Endometrium (tissue), 2 donors: ENCODE results near the gene SAP30L.

ENCODE experiments used
- FAIRE-seq: peaks from 2 replicates; lab custom pipeline; 2012; peaks lifted over from hg19 to GRCh38; lab: Jason Lieb, UNC
- donor health status: control.
- donor health status: control.

SAP30L gene

DNA sequence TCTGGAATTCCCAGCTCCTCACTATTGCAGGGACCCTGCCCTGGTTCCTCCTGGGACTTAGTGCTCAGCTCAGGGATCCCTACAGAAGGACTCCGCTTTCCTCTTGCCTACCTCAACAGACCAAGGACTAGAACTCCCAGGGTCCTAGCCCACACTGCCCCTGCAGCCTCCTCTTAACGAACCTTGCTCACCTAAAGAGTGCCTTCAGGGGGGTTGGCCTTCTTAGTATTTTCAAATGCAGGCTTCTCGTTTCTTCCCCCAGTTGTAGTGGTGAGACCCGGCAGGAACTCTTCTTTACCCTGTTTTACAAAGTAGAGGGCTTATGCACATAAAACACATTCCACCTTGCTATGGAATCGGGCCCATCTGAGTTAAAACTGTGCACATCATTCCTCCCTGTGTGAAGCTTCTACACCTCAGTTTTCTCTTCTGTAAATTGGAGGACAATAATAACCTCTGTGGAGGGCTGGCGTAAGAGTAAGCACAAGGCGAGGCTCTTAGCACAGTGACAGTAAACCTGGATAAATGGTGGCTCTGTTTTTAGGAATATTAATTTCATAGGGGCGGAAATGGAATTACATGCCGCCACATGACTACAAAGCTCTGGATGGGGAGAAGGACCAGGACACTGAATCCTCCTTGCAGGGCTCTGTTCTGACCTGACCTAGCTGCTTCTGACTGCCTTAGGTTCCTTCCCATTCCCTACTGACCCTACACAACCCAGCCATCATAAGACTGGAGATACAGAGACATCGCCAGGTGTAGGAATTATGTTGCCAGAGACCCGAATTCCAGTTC is 36.0 kb downstream of the SAP30L start:
- FAIRE-seq: no peak

DNA sequence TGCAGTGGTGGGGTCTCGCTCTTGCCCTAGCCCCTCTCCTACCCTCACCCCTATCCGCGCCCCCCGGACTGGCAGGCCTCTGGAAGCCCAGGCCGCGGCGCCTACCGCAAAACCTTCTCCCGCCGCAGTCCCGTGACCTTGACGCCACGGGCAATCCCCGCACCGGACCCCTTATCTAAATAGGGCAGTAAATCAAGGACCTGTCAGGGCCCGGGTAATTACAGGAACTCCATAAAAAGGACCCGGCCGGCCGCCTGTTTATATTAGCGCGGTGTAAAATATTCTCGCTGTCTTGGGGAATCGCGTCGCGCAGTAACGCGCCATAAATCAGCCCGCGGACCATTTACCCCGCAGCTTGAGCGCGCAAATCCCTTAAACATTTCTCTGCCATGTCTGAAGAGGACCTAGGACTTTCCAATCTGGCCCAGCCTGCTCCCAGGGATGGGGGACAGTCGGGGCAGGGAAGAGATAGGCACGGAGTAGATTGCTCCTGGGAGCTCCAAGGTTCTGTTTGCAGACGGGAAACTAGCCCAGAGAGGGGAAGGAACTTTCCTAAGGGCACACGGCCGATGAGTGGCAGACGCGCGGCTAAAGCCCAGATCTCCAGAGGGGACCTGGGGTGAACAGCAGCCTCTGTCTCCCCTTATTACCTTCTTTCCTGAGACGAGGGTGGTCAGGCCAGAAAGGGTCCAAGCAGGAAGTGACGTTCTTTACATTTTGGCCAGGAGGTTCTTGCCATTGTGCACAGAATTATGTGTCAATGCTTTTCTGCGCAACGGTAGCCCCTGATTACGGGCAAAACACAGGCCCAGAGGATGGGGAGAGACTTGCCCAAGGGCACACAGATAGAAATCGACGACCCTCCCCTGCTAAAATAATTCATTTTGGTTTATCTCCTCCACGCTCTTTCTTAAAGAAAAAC is 37.0 kb downstream of the SAP30L start:
- no peak for FAIRE-seq

- no peak for FAIRE-seq
These were observed 38.0 kb downstream of the SAP30L start for GRCh38 chr5:154483654-154484392.

- no peak for FAIRE-seq
These were observed 38.7 kb downstream of the SAP30L start for GRCh38 chr5:154484393-154485095.

GRCh38 chr5:154485096-154485491 is 39.3 kb downstream of the SAP30L start:
- no peak for FAIRE-seq

DNA sequence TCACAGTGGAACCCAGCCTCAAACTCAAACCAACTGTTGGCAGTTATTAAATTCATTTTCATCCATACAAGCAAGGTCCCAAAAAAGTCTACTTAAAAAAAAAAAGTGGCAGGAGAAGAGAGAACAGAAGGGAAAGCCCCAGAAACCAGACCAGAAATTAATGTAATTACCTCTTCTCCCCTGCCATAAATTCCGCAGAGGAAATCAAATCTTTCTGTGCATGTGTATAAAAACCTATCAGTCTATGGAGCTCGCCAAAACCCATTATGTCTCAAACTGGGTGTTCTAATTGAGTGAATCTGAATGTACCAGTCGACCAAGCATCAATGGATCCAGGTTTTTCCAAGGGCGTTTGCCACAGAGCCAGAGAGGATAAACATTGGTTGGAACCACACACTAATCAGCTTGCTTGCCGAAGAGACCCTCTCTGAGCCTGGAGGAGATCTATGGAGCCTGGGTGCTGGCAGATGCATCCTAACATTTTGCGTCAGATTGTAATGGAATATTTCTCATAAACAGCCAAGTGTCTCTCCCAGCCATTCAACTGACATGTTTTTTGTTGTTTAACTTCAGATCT is 40.1 kb downstream of the SAP30L start:
- no peak for FAIRE-seq

- FAIRE-seq: no peak
These were observed 40.6 kb downstream of the SAP30L start for GRCh38 chr5:154486427-154486866.

DNA sequence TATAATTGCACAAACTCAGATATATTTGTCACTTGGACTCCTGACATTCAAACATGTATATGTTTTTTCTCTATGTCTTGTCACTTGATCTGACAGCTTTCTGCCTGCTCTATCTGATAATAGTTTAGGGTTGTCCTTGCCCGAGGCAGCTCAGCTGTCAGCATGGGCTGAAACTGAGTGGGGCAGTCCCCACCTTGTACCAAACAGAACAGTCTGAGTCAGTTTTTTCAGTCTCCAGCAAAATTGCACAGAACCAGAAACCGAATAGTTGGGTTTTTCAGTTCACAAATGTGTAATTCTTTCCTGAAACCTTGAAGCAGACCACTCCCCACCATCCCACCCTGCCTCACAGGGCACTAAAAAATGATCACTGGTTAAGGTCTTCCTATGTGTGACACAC is 41.7 kb downstream of the SAP30L start:
- no peak for FAIRE-seq

DNA sequence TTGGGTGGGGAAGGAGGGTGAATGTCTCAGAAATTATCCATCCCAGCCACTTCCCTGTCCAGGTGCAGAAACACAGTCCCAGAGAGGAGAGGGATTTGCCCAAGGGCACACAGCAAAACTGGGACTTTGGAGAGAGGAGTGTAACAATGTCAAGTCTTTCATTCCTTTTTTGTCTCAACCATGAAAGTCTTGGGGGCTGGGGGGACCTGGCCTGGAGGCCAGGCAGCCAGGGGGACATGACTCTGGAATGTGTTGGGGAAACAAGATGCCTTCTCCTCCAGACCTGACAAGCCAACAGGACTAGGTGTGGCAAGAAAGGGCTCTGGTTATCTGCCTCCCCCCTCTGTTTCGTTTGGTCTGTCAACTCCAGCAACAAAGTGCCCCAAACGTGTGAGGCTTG is 46.1 kb downstream of the SAP30L start:
- FAIRE-seq: no peak

GRCh38 chr5:154493274-154493673 is 47.5 kb downstream of the SAP30L start:
- FAIRE-seq: no peak

DNA sequence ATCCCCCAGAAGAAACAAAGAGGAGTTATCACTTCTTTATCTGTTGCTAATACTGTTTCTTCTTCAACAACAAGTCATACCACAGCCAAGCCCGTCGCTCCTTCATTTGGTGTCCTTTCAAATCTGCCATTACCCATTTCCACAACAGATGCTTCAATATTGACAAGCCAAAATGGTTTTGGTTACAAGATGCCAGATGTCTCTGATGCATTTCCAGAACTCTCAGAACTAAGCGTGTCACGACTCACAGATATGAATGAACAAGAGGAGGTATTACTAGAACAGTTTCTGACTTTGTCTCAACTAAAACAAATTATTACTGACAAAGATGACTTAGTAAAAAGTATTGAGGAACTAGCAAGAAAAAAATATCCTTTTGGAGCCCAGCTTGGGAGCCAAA is 48.2 kb downstream of the SAP30L start:
- no peak for FAIRE-seq

GRCh38 chr5:154498591-154498990 is 52.8 kb downstream of the SAP30L start:
- FAIRE-seq: no peak

- no peak for FAIRE-seq
These were observed 53.2 kb downstream of the SAP30L start for GRCh38 chr5:154498994-154499393.

GRCh38 chr5:154501566-154501965 is 55.8 kb downstream of the SAP30L start:
- FAIRE-seq: no peak

- FAIRE-seq: no peak
These were observed 56.4 kb downstream of the SAP30L start for GRCh38 chr5:154502180-154502579.

DNA sequence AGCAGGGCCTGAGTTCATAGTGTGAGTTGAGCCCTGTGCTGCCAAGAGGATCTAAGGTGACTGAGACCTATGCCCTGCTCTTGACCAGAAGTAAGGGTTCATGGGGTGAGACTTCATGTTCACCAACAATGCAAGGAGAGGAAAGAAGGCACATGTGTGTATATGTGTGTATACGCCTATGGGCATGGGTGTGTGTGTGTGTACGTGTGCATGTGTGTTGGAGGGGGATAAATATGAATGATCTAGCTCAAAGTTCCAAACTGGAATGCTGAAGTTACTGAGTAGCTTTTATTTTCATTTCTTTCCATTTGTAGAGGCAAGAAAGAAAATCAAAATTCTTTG is 57.9 kb downstream of the SAP30L start:
- FAIRE-seq: no peak

DNA sequence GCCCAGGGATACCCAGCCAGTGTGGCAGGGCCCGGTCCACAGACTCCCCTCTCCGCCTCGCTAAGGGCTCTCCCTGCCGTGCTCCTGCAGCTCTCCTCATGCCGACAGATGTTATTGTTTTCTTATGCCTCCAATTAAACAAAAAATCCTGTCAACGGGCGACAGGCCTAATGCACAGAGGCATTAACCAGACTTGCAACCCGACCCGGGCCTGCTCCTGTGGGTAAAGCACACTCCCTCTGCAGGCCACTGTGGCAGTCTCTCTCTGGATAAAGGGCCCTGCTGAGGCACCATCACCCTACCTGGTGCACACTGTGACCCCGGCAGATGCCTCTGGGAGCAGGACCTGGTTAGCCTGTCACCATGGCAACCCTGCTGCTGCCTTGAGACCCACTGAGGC is 59.8 kb downstream of the SAP30L start:
- FAIRE-seq: no peak

- no peak for FAIRE-seq
These were observed 60.4 kb downstream of the SAP30L start for GRCh38 chr5:154506049-154506715.

- no peak for FAIRE-seq
These were observed 60.9 kb downstream of the SAP30L start for GRCh38 chr5:154506716-154507080.

- FAIRE-seq: no peak
These were observed 62.3 kb downstream of the SAP30L start for GRCh38 chr5:154508114-154508513.
